GM20431 (cell line): ENCODE measurements around the gene KRT4.

Experiments
- in situ Hi-C: fragments of 300-500 bp; cut with MseI, MboI; formaldehyde crosslinking; loops from one replicate; pipeline ENCODE4 v1.15.0; 2020; ENCODE audit warnings: low sequenced_read_pairs; ENCODE audit not compliant: unreplicated experiment

Gene KRT4

DNA sequence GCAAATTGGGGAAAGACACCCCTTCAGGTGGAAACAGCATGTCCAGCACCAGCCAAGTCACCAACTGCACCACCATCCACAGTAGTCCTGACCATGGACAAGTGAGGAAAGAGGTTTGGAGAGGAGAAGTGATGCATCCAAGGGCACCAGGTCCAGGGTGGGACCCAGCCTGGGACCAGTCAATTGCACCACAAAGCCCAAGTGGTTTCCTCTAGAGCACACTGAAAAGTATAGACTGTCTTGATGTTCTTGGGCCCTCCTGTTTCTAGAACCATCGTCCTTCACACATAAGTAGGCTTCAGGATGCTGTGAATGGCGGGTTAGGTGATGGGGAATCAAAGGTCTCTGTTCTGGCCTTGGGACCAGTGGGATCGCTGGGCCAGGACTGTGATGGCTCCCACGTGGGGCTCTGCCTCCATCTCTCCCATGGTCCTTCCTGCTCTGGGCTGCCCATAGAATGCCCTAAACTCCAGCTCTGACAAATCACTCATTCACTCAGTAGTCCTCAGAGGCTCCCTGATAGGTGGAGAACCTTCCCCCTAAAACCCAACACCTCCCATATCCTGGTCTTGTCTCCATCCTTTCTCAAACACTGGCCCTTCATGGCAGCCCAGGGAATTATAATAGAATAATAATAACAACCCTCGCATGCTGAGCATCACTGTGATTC is 11.0 kb upstream of the KRT4 start:
- in situ Hi-C loops, result no loop called here

DNA sequence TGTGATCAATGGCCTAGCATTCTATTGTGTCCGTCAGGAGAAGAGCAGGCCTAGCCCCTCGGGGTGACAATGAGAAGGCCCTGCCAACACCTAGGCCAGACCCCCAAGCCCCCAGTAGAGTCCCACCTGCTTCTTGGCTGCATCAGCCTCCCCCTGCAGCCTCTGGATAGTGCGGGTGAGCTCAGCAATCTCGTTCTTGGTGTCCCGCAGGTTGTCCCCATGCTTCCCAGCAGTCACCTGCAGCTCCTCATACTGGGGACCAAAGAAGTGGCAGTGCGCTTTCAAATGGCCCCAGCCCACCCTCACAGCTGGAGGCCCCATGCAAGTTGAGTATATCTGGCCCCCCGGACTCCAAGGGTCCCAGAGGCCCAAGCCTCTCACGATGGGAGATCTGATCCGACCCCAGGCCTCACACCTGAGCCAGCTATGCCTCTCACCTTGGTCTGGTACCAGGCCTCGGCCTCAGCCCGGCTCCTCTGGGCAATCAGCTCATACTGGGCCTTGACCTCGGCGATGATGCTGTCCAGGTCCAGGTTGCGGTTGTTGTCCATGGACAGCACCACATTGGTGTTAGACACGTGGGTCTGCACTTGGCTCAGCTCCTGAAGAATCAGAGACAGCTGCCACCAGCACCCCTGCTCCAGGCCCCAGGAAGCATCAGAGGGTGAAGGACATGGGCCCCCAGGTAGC is 10.0 kb upstream of the KRT4 start:
- in situ Hi-C loops, result no loop called here

GRCh38 chr12:52822771-52823510 is 9.0 kb upstream of the KRT4 start:
- in situ Hi-C loops, result no loop called here

DNA sequence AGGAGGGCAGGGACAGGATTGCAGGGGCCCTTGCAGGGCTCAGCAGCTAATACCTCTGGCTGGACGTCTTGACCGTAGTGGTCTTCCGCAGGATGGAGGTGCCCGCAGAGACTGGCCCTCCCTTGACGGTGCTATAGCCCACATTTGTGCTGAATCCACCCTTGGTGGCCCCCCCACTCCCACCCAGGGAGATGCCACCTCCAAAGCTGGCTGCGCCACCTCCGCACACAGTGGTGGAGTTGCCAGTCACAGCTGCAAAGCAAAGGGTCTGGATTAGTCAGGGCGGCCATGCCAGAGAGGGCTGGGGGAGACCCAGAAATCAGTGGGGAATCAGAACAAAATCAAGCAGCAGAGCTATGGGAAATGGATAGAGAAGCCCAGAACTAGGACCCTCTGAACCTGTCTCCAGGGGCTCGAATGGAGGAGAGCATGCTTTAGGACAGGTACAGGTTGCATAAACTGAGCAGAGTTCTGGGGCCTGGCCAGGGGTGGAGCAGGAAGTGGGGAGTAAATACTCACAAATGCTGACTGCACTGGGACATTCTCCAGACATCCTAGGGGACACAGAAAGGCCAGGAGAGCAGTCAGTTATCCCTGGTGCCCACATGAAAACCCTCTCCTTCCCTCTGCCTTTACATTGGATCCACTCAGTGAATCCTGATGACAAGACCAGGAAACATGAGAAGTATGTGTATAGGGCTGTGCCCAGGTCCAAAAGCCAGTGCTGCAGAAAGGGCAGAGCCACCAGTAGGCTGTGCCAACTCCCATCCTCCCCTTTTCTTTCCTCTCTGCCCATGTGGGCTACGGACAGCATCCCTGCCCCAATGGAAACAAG is 8.1 kb upstream of the KRT4 start:
- in situ Hi-C loops, result no loop called here

GRCh38 chr12:52821071-52821730 is 7.3 kb upstream of the KRT4 start:
- in situ Hi-C loops, result no loop called here

DNA sequence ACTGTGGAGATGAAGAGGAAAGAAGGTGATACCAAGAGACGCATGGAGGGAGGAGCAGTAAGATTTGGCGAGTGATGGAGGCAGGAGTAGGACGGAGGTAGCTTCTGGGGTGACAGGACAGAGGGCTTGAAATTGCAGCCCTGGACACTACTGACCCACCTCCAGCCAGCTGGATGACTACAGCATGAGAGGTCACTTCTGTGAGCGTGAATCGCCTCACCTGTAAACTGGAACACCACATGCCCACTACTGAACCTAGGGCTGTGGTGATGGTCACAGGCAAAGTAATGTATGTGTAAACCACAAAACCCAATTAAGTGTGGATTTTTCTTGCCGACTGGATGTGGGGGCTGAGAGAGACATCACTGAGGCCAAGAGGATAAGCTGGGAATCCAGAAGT is 6.6 kb upstream of the KRT4 start:
- in situ Hi-C loops, result no loop called here

- in situ Hi-C loops, result no loop called here
These were observed 6.0 kb upstream of the KRT4 start for GRCh38 chr12:52819731-52820510.

- in situ Hi-C loops, result no loop called here
These were observed 5.0 kb upstream of the KRT4 start for GRCh38 chr12:52818887-52819420.

DNA sequence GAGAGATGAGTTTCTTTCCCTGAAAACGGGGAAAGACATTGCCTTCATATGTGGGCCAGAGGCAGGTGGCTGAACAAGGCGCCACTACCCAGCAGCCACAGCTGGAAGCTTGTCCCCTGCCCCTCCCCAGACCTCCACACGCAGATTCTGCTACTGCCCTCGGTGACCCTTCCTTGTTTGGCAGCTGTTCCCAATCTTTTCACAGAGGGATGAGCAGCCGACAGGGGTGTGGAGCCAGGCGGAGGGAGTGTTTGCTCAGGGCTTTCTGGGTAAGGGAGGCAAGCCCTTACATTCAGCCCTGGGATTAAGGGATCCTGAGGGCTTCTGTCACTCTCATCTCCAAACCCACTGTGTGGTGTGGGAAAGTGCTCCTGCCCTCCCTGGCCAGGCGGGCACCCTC is 4.5 kb upstream of the KRT4 start:
- in situ Hi-C loops, result no loop called here

DNA sequence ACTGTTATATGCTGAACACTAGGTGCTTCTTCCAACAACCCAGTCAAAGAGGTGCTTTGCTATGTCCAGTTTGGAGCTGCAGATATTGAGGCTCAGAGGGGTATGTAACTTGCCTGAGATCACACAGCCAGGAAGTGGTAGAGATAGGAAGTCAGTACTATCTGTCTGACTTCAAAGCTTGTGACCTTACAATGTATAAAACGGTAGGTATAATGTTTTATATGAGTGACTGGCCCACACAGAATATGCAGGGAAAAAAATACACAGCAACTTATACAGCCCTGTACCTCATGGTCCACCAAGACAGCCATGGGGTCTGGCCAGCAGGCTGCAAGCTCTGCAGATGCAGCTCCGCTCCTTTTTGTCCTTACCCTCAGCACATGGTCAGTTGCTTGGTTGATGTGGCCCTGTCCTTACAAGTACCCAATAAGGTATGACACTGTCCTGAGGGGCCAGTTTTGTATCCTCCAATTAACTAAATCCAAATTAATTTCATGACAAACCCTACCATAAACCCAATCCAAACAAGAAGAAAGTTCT is 3.9 kb upstream of the KRT4 start:
- in situ Hi-C loops, result no loop called here

GRCh38 chr12:52817003-52817698 is 3.2 kb upstream of the KRT4 start:
- in situ Hi-C loops, result no loop called here

GRCh38 chr12:52815676-52816588 is 2.0 kb upstream of the KRT4 start:
- in situ Hi-C loops, result no loop called here

GRCh38 chr12:52815161-52815560 is 1.2 kb upstream of the KRT4 start:
- in situ Hi-C loops, result no loop called here

GRCh38 chr12:52814710-52815155 is 817 bp upstream of the KRT4 start:
- in situ Hi-C loops, result no loop called here

DNA sequence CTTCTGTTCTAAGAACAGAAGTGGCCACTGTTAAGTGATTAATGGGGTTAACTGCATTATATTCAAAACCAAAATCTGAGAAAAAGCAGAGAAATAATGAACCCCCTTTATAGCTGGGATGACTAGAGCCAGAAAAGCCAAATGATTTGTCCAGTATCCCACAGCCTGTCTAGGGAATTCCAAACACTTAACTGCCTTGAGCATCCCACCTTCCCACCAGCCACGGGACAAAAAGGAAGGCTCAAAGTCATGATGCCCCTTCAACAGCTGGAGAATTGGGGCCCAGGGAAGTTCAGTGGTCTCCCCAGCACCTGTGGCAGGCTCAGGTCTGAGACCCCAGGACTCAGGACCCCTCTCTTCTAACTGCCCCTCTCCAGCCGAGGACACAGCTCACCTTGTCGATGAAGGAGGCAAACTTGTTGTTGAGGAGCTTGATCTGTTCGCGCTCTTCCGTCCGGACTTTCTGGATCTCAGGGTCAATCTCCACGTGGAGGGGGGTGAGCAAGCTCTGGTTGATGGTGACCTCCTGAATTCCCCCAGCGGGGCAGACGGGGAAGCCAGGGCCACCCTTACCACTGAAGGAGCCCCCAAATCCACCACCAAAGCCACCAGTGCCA is 605 bp downstream of the KRT4 start:
- in situ Hi-C loops, result no loop called here

GRCh38 chr12:52812749-52813148 is 1.2 kb downstream of the KRT4 start:
- in situ Hi-C loops, result no loop called here

DNA sequence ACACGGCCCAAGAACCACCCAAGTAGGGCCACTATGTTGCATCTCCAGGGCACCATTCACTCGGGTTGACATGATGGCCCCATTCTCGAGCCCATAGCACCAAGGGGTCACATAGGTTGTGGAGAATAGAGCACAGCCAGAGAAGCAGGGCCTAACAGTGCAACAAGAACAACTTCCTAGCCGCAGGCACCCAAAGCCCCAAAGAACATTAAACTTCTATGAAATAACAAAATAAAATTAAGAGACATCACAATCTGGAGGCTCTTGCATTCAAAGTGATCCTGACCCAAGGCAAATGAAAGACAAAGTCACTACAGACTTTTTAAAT is 1.9 kb downstream of the KRT4 start:
- in situ Hi-C loops, result no loop called here
